OCI-LY1 (cell line): Measurements from ENCODE around the gene CHAF1A.

Source experiments
- H2AFZ ChIP-seq: fragments of 200-600 bp; sonication (generic), shearing (Covaris generic); 2 replicates; pipeline ENCODE4 v1.6.0; 2014; ENCODE audit warnings: antibody characterized with exemption, mild to moderate bottlenecking, low read length
- H3F3A ChIP-seq: fragments of 200-600 bp; sonication (generic), shearing (Covaris generic); 2 replicates; pipeline ENCODE4 v1.6.0; 2014; ENCODE audit warnings: mild to moderate bottlenecking, antibody characterized with exemption, low read length, moderate library complexity; ENCODE audit not compliant: insufficient read depth
- H3K27ac ChIP-seq: fragments of 200-600 bp; sonication (generic); 2 replicates; pipeline ENCODE4 v1.5.1; 2014; ENCODE audit warnings: low read length, mixed run types, mild to moderate bottlenecking, low read depth; ENCODE audit not compliant: poor library complexity, severe bottlenecking
- H3K27me3 ChIP-seq: fragments of 200-600 bp; sonication (generic); 2 replicates; pipeline ENCODE4 v1.6.0; 2014; ENCODE audit warnings: antibody characterized with exemption, mild to moderate bottlenecking, low read length, moderate library complexity; ENCODE audit not compliant: insufficient read depth
- H3K36me3 ChIP-seq: fragments of 200-600 bp; sonication (generic); 2 replicates; pipeline ENCODE4 v1.6.1; 2014; ENCODE audit warnings: mild to moderate bottlenecking, antibody characterized with exemption, low read length, moderate library complexity, mixed read lengths; ENCODE audit not compliant: insufficient read depth
- H3K4me1 ChIP-seq: fragments of 200-600 bp; sonication (generic); 2 replicates; pipeline ENCODE4 v1.5.1; 2014; ENCODE audit warnings: mild to moderate bottlenecking, low read length, moderate library complexity; ENCODE audit not compliant: insufficient read depth, severe bottlenecking
- H3K4me2 ChIP-seq: fragments of 200-600 bp; sonication (generic), shearing (Covaris generic); 2 replicates; pipeline ENCODE4 v1.6.1; 2014; ENCODE audit warnings: low read length
- H3K4me3 ChIP-seq: fragments of 200-600 bp; sonication (generic); 2 replicates; pipeline ENCODE4 v1.5.1; 2014; ENCODE audit warnings: low read length, low read depth, mild to moderate bottlenecking, mixed read lengths; ENCODE audit not compliant: poor library complexity, severe bottlenecking
- H3K79me2 ChIP-seq: fragments of 200-600 bp; shearing (Covaris generic); 2 replicates; pipeline ENCODE4 v1.6.1; 2016; ENCODE audit warnings: mixed run types, low read length, mixed read lengths; ENCODE audit not compliant: insufficient read depth
- H3K9ac ChIP-seq: fragments of 200-600 bp; sonication (generic), shearing (Covaris generic); 2 replicates; pipeline ENCODE4 v1.6.1; 2014; ENCODE audit warnings: mild to moderate bottlenecking, low read length, mixed read lengths
- H3K9me2 ChIP-seq: fragments of 200-600 bp; sonication (generic), shearing (Covaris generic); 2 replicates; pipeline ENCODE4 v1.6.1; 2014; ENCODE audit warnings: low read depth, mild to moderate bottlenecking, low read length, mixed read lengths
- H3K9me3 ChIP-seq: fragments of 200-600 bp; shearing (Covaris generic); 2 replicates; pipeline ENCODE4 v1.6.1; 2014; ENCODE audit warnings: low read length, mixed read lengths
- H4K20me1 ChIP-seq: fragments of 200-600 bp; sonication (generic), shearing (Covaris generic); 2 replicates; pipeline ENCODE4 v1.6.0; 2016; ENCODE audit warnings: mild to moderate bottlenecking, low read length; ENCODE audit not compliant: insufficient read depth
- EZH2 ChIP-seq: fragments of 200-600 bp; sonication (generic), shearing (Covaris generic); IDR thresholded peaks from 2 replicates; pipeline ENCODE4 v1.8.0; 2017; ENCODE audit warnings: borderline replicate concordance, mixed run types, mild to moderate bottlenecking, antibody characterized with exemption, low read length, moderate library complexity, mixed read lengths
- TF ChIP-seq, protein P1 (sequence below): fragments of 200-600 bp; sonication (generic), shearing (Covaris generic); IDR thresholded peaks from 2 replicates; pipeline ENCODE4 v1.5.1; 2017; ENCODE audit warnings: mild to moderate bottlenecking, antibody characterized with exemption, low read length, moderate library complexity, mixed read lengths

CHAF1A gene

DNA sequence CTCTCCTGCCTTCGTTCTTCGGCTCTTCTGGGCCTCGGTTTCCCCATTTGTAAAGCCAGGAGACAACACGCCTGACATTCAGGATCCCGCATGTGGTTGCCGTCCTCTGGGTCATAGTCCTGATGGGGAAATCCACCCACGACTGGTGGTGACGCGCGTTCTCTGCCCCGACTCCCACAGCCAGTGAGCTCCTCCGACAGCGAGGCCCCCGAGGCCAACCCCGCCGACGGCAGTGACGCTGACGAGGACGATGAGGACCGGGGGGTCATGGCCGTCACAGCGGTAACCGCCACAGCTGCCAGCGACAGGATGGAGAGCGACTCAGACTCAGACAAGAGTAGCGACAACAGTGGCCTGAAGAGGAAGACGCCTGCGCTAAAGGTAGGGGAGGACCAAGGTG is 86.1 kb downstream of the CHAF1A start:
- Histone ChIP-seq H3F3A (no peaks in the 10 kb centered on the region), H2AFZ (no peak overlapping the region), H3K9me2 (no peaks in the 10 kb centered on the region), H3K4me1 (no peaks in the 10 kb centered on the region), H3K4me2 (no peak overlapping the region), H3K27me3 (no peaks in the 10 kb centered on the region), H3K36me3 (peaks cover 49% of the 10 kb centered on the region), H3K4me3 (no peak overlapping the region), H3K79me2 (no peaks in the 10 kb centered on the region), H4K20me1 (no peaks in the 10 kb centered on the region), H3K9me3 (no peaks in the 10 kb centered on the region), H3K27ac (no peak overlapping the region), H3K9ac (no peak overlapping the region)
- TF ChIP-seq, protein P1, sequence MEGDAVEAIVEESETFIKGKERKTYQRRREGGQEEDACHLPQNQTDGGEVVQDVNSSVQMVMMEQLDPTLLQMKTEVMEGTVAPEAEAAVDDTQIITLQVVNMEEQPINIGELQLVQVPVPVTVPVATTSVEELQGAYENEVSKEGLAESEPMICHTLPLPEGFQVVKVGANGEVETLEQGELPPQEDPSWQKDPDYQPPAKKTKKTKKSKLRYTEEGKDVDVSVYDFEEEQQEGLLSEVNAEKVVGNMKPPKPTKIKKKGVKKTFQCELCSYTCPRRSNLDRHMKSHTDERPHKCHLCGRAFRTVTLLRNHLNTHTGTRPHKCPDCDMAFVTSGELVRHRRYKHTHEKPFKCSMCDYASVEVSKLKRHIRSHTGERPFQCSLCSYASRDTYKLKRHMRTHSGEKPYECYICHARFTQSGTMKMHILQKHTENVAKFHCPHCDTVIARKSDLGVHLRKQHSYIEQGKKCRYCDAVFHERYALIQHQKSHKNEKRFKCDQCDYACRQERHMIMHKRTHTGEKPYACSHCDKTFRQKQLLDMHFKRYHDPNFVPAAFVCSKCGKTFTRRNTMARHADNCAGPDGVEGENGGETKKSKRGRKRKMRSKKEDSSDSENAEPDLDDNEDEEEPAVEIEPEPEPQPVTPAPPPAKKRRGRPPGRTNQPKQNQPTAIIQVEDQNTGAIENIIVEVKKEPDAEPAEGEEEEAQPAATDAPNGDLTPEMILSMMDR = no peak
- TF ChIP-seq EZH2 = no peak

DNA sequence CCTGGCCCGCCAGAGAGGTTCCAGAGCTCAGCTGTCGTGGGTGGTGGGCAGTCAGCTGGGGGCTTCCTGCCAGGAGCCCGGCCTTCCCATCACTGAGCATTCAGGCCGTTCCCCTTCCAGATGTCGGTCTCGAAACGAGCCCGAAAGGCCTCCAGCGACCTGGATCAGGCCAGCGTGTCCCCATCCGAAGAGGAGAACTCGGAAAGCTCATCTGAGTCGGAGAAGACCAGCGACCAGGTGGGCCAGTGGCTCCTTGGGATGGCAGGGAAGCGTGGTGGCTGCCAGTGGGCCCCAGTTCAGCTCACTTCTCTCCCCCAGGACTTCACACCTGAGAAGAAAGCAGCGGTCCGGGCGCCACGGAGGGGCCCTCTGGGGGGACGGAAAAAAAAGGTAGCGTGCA is 89.0 kb downstream of the CHAF1A start:
- Histone ChIP-seq H3K9ac (no peak overlapping the region), H4K20me1 (no peaks in the 10 kb centered on the region), H3K9me3 (no peaks in the 10 kb centered on the region), H3K27me3 (no peaks in the 10 kb centered on the region), H3K79me2 (no peaks in the 10 kb centered on the region), H3K36me3 (peaks cover 59% of the 10 kb centered on the region), H3K27ac (no peak overlapping the region), H3K4me2 (no peak overlapping the region), H3K9me2 (no peaks in the 10 kb centered on the region), H3K4me1 (no peaks in the 10 kb centered on the region), H2AFZ (no peak overlapping the region), H3K4me3 (no peak overlapping the region), H3F3A (no peaks in the 10 kb centered on the region)
- TF ChIP-seq EZH2 = no peak
- TF ChIP-seq, protein P1 = no peak

DNA sequence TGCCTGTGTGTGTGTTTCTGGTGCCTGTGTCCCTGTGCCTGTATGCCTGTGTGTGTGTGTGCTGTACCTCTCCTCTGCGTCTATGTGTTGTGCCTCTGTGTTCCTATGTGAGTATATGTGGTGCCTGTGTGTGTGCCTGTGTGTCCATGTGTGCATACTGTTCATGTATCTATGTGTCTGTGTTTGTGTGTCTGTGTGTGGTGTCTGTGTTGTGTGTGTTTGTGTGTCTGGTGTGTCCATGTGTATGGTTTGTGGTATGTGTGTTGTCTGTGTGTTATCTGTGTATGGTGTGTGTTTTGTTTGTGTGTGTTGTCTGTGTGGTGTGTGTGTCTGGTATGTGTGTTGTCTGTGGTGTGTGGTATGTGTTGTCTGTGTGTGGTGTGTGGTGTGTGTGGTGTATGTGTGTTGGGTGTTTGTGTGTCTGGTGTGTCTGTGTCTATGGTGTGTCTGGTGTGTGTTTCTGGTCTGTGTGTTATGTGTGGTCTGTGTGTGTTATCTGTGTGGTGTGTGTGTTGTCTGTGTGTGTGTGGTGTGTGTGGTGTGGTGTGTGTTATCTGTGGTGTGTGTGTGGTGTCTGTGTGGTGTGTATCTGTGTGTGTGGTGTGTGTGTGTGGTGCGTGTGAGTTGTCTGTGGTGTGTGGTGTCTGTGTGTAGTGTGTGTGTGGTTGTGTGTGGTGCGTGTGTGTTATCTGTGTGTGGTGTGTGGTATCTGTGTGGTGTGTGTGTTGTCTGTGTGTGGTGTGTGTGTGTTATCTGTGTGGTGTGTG is 90.1 kb downstream of the CHAF1A start:
- Histone ChIP-seq H3K27ac (no peak overlapping the region), H3K9ac (no peak overlapping the region), H3K9me2 (no peaks in the 10 kb centered on the region), H3K9me3 (no peaks in the 10 kb centered on the region), H3K36me3 (peaks cover 64% of the 10 kb centered on the region), H3K79me2 (no peaks in the 10 kb centered on the region), H3K4me1 (no peaks in the 10 kb centered on the region), H3K4me2 (no peak overlapping the region), H4K20me1 (no peaks in the 10 kb centered on the region), H3K4me3 (no peak overlapping the region), H3K27me3 (no peaks in the 10 kb centered on the region), H2AFZ (no peak overlapping the region), H3F3A (no peaks in the 10 kb centered on the region)
- TF ChIP-seq, protein P1 = no peak
- TF ChIP-seq EZH2 = no peak
